HEK293T (cell line): ENCODE measurements around the gene TAOK1.

Experiments used
- BHLHE40 ChIP-seq: fragments of 450-650 bp; IDR thresholded peaks from 2 replicates; pipeline ENCODE4 v1.6.1; 2016; ENCODE audit warnings: mild to moderate bottlenecking, moderate library complexity, borderline replicate concordance
- ELF4 ChIP-seq: fragments of 450-650 bp; IDR thresholded peaks from 2 replicates; pipeline ENCODE4 v1.6.1; 2017; ENCODE audit warnings: antibody characterized with exemption
- FOXA1 ChIP-seq: fragments of 450-650 bp; IDR thresholded peaks from 2 replicates; pipeline ENCODE4 v1.6.1; 2016; ENCODE audit warnings: mild to moderate bottlenecking
- FOXK2 ChIP-seq: fragments of 450-650 bp; IDR thresholded peaks from 2 replicates; pipeline ENCODE4 v1.6.1; 2016; ENCODE audit warnings: mild to moderate bottlenecking
- FOXM1 ChIP-seq: fragments of 450-650 bp; IDR thresholded peaks from 2 replicates; pipeline ENCODE4 v1.6.1; 2017; ENCODE audit warnings: mild to moderate bottlenecking, borderline replicate concordance
- L3MBTL2 ChIP-seq: fragments of 450-650 bp; conservative IDR thresholded peaks from 2 replicates; pipeline ENCODE4 v1.6.1; 2016; ENCODE audit warnings: mild to moderate bottlenecking
- NFRKB ChIP-seq: fragments of 450-650 bp; IDR thresholded peaks from 2 replicates; pipeline ENCODE4 v1.6.1; 2016; ENCODE audit warnings: mild to moderate bottlenecking, moderate library complexity
- TARDBP ChIP-seq: fragments of 450-650 bp; IDR thresholded peaks from 2 replicates; pipeline ENCODE4 v1.6.1; 2016

- TF ChIP-seq NFRKB (no peak), FOXK2 (no peak), L3MBTL2 (no peak), BHLHE40 (no peak), FOXM1 (no peak), ELF4 (no peak), FOXA1 (no peak), TARDBP (no peak)
Observed at GRCh38 chr17:29514792-29515191, 124.6 kb downstream of the TAOK1 start.
